Peyer's patch (tissue), 4 donors: ENCODE data around the gene USP6.
"Not testable (repeated sequence)": the region's sequence is repeated elsewhere in the genome, so short reads cannot be mapped to it uniquely, and the experiment has no call there.

Experiments
- CTCF ChIP-seq, 6 experiments: fragments of 450-650 bp in 4 of 6; fragments of 200-600 bp in 2 of 6; sonication (generic) in 1 of 6; IDR thresholded peaks; one replicate each; pipeline ENCODE4 v1.5.1; 2017 to 2019; ENCODE audit warnings: antibody characterized with exemption in 6 of 6, mild to moderate bottlenecking in 3 of 6, moderate library complexity in 1 of 6
- POLR2A ChIP-seq, 2 donors: fragments of 450-650 bp; IDR thresholded peaks; one replicate each; pipeline ENCODE4 v1.5.1; 2017; ENCODE audit warnings: antibody characterized with exemption in 2 of 2, mild to moderate bottlenecking in 2 of 2, moderate library complexity in 2 of 2

- TF ChIP-seq CTCF, POLR2A (IDR thresholded peaks at IDR 0.05): not testable (repeated sequence)
Measured at GRCh38 chr17:5132503-5133225, 16.8 kb downstream of the USP6 start.
